Neural cell (in vitro differentiated cells): ENCODE results near the gene ELSPBP1. TPM values are rescaled to one million over a fixed set of nuclear protein-coding genes. Genes with fewer than 3 reads are reported as not detected.
"Not testable (repeated sequence)": the region's sequence is repeated elsewhere in the genome, so short reads cannot be mapped to it uniquely, and the experiment has no call there.

Source experiments
- H2AFZ ChIP-seq: fragments of 200-600, 300-800 bp; sonication (generic), shearing (Covaris generic); 2 replicates; pipeline ENCODE4 v1.6.0; 2014; ENCODE audit warnings: low read depth, mild to moderate bottlenecking, antibody characterized with exemption, low read length, moderate library complexity
- H3F3A ChIP-seq: fragments of 200-600 bp; shearing (Covaris generic); 2 replicates; pipeline ENCODE4 v1.6.1; 2016; ENCODE audit warnings: mild to moderate bottlenecking, moderate library complexity, mixed read lengths, antibody characterized with exemption, low read length; ENCODE audit not compliant: insufficient read depth, poor library complexity, severe bottlenecking
- H3K27ac ChIP-seq: fragments of 200-600, 300-800 bp; sonication (generic), shearing (Covaris generic); 2 replicates; pipeline ENCODE4 v1.5.1; 2014; ENCODE audit warnings: mild to moderate bottlenecking, low read length, moderate library complexity
- H3K27me3 ChIP-seq: fragments of 300-800, 200-600 bp; sonication (generic), shearing (Covaris generic); 2 replicates; pipeline ENCODE4 v1.6.0; 2014; ENCODE audit warnings: mild to moderate bottlenecking, low read depth, low read length, moderate library complexity; ENCODE audit not compliant: insufficient read depth
- H3K36me3 ChIP-seq: fragments of 300-800, 200-600 bp; sonication (generic), shearing (Covaris generic); 2 replicates; pipeline ENCODE4 v1.5.1; 2014; ENCODE audit warnings: mild to moderate bottlenecking, antibody characterized with exemption, low read length, moderate library complexity; ENCODE audit not compliant: insufficient read depth
- H3K4me2 ChIP-seq: fragments of 300-800, 200-600 bp; sonication (generic), shearing (Covaris generic); 2 replicates; pipeline ENCODE4 v1.6.0; 2014; ENCODE audit warnings: mild to moderate bottlenecking, low read length
- H3K4me3 ChIP-seq: fragments of 300-800, 200-600 bp; sonication (generic), shearing (Covaris generic); 2 replicates; pipeline ENCODE4 v1.5.1; 2014; ENCODE audit warnings: mild to moderate bottlenecking, low read length, moderate library complexity
- H3K79me2 ChIP-seq: fragments of 200-600 bp; shearing (Covaris generic); replicated peaks from 2 replicates; pipeline ENCODE4 v1.6.0; 2014; ENCODE audit warnings: mild to moderate bottlenecking, low read length, moderate library complexity; ENCODE audit not compliant: insufficient read depth
- H3K9ac ChIP-seq: fragments of 300-800, 200-600 bp; sonication (generic), shearing (Covaris generic); 2 replicates; pipeline ENCODE4 v1.6.1; 2016; ENCODE audit warnings: mild to moderate bottlenecking, low read length, mixed read lengths
- H3K9me2 ChIP-seq: fragments of 200-600 bp; shearing (Covaris generic); 2 replicates; pipeline ENCODE4 v1.6.1; 2016; ENCODE audit warnings: mild to moderate bottlenecking, low read length, mixed read lengths; ENCODE audit not compliant: insufficient read depth
- H3K9me3 ChIP-seq: fragments of 200-600, 300-800 bp; sonication (generic), shearing (Covaris generic); 2 replicates; pipeline ENCODE4 v1.6.1; 2016; ENCODE audit warnings: mild to moderate bottlenecking, mixed run types, low read length, moderate library complexity, mixed read lengths
- H4K20me1 ChIP-seq: fragments of 200-600 bp; shearing (Covaris generic); 2 replicates; pipeline ENCODE4 v1.6.1; 2016; ENCODE audit warnings: mild to moderate bottlenecking, mixed run types; ENCODE audit not compliant: insufficient read depth
- polyA minus RNA-seq: library from RNA; depleted of rRNA, polyadenylated mRNA; stranded (reverse); fragments of >200 nt; gene quantifications from 2 replicates; pipeline ENCODE4 v1.2.3, GENCODE V29; 2014
- polyA plus RNA-seq: library from polyadenylated mRNA; depleted of rRNA; stranded (reverse); fragments of >200 nt; gene quantifications from 2 replicates; pipeline ENCODE4 v1.2.3, GENCODE V29; 2014
- TF ChIP-seq, protein P1 (sequence below): IDR thresholded peaks from 2 replicates; pipeline ENCODE4 v1.6.1; 2012; ENCODE audit warnings: borderline replicate concordance
- TF ChIP-seq, protein P2 (sequence below): fragments of 450-650 bp; IDR thresholded peaks from 2 replicates; pipeline ENCODE4 v1.5.1; 2014; ENCODE audit warnings: antibody characterized with exemption, mild to moderate bottlenecking, moderate library complexity; ENCODE audit not compliant: poor library complexity, severe bottlenecking

The ELSPBP1 gene
- polyA plus RNA-seq: not detected in 2 replicates
- polyA minus RNA-seq: not detected in 2 replicates

DNA sequence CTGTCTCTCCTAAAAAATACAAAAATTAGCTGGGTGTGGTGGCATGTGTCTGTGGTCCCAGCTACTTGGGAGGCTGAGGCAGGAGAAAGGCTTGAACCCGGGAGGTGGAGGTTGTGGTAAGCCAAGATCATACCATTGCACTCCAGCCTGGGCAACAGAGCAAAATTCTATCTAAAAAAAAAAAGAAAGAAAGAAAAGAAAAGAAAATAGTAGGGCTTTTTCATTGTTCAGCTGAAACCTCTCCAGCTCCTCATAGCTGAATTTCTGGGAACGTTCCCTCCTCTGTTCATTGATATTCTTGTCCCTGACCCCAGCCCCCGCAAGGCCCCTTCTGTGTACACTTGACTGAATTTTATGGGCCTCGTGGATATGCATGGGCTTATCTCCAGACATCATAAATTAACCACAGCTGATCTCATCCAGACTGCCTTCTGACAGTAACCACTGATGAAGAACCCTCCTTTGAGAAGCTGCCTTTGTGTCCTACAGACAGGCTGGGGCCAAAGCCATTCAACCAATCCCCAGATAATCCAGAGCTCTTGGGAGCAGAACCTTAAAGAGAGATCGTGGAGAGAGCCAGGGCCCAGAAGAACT is at the start of gene ELSPBP1:
TSS of gene ELSPBP1 (plus strand) at position 424 of the 594 bp plus-strand sequence. CDS start 14,036 bp downstream, outside the sequence.
- no peak within 1 kb of the TSS for H2AFZ ChIP-seq
- H3K27me3 ChIP-seq: no peaks in the 10 kb centered on the region
- H3K27ac ChIP-seq: no peak within 1 kb of the TSS
- TF ChIP-seq, protein P1, sequence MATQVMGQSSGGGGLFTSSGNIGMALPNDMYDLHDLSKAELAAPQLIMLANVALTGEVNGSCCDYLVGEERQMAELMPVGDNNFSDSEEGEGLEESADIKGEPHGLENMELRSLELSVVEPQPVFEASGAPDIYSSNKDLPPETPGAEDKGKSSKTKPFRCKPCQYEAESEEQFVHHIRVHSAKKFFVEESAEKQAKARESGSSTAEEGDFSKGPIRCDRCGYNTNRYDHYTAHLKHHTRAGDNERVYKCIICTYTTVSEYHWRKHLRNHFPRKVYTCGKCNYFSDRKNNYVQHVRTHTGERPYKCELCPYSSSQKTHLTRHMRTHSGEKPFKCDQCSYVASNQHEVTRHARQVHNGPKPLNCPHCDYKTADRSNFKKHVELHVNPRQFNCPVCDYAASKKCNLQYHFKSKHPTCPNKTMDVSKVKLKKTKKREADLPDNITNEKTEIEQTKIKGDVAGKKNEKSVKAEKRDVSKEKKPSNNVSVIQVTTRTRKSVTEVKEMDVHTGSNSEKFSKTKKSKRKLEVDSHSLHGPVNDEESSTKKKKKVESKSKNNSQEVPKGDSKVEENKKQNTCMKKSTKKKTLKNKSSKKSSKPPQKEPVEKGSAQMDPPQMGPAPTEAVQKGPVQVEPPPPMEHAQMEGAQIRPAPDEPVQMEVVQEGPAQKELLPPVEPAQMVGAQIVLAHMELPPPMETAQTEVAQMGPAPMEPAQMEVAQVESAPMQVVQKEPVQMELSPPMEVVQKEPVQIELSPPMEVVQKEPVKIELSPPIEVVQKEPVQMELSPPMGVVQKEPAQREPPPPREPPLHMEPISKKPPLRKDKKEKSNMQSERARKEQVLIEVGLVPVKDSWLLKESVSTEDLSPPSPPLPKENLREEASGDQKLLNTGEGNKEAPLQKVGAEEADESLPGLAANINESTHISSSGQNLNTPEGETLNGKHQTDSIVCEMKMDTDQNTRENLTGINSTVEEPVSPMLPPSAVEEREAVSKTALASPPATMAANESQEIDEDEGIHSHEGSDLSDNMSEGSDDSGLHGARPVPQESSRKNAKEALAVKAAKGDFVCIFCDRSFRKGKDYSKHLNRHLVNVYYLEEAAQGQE: no peak
- TF ChIP-seq, protein P2, sequence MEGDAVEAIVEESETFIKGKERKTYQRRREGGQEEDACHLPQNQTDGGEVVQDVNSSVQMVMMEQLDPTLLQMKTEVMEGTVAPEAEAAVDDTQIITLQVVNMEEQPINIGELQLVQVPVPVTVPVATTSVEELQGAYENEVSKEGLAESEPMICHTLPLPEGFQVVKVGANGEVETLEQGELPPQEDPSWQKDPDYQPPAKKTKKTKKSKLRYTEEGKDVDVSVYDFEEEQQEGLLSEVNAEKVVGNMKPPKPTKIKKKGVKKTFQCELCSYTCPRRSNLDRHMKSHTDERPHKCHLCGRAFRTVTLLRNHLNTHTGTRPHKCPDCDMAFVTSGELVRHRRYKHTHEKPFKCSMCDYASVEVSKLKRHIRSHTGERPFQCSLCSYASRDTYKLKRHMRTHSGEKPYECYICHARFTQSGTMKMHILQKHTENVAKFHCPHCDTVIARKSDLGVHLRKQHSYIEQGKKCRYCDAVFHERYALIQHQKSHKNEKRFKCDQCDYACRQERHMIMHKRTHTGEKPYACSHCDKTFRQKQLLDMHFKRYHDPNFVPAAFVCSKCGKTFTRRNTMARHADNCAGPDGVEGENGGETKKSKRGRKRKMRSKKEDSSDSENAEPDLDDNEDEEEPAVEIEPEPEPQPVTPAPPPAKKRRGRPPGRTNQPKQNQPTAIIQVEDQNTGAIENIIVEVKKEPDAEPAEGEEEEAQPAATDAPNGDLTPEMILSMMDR: no peak
- no peaks in the 10 kb centered on the region for H3K79me2 ChIP-seq
- H3K4me3 ChIP-seq: no peak within 1 kb of the TSS
- H4K20me1 ChIP-seq: no peaks in the 10 kb centered on the region
- no peaks in the 10 kb centered on the region for H3K9me3 ChIP-seq
- H3F3A ChIP-seq: no peaks in the 10 kb centered on the region
- H3K4me2 ChIP-seq: no peak within 1 kb of the TSS
- no peak within 1 kb of the TSS for H3K9ac ChIP-seq
- H3K36me3 ChIP-seq: no peaks in the 10 kb centered on the region
- no peaks in the 10 kb centered on the region for H3K9me2 ChIP-seq

DNA sequence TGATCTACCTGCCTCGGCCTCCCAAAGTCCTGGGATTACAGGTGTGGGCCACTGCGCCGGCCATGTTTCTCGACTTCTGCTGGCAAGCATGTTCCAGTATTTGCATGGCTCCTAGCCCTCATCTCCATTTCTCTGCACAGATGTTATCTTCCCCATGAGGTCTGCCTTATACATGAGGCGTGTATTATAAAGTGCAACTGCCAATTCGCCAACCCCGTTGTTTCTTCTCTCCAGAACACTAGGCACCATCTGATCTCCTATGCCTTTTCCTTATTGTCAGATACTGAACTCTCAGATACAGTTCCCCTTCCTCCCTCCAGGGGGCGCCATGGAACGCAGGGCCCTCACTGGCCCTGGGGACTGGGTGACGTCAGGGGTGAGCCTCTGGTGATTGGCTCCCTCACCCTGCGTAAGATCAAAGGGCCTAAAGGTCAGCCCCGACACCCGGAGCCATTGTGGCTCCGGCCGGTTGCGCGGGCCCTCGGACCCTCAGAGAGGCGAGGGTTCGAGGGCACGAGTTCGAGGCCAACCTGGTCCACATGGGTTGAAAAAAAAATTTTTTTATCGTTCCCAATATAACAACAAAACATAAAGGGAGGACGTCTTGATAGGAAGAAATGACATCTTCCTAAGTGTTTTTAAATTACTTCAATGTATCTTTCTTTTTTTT is 44.4 kb upstream of the ELSPBP1 start:
- not testable (repeated sequence) for H3K9ac ChIP-seq, H3K4me3 ChIP-seq, H3K27ac ChIP-seq, H3K27me3 ChIP-seq, H2AFZ ChIP-seq, H3F3A ChIP-seq, H3K9me2 ChIP-seq, H3K36me3 ChIP-seq, H3K4me2 ChIP-seq, H4K20me1 ChIP-seq, H3K9me3 ChIP-seq, H3K79me2 ChIP-seq

DNA sequence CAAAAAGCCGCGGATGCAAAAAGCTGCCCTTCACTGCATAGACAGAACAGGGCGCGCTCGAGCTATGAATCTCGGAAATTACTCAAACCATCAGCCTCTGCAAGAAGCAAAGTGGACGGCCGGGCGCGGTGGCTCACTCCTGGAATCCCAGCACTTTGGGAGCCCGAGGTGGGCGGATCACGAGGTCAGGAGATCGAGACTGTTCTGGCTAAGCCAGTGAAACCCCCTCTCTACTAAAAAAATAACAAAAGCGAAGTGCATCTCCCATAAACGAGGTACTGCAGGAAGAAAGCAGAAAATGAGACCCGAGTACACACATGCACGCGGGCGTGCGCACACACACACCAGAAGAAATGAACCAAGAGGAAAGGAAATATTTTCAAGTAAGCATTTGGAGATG is 42.3 kb upstream of the ELSPBP1 start:
- H3K9me3 ChIP-seq, H3K36me3 ChIP-seq, H3F3A ChIP-seq, H2AFZ ChIP-seq, H3K79me2 ChIP-seq, H3K9me2 ChIP-seq, H3K4me2 ChIP-seq, H3K4me3 ChIP-seq, H3K27ac ChIP-seq, H3K27me3 ChIP-seq, H3K9ac ChIP-seq, H4K20me1 ChIP-seq: not testable (repeated sequence)

DNA sequence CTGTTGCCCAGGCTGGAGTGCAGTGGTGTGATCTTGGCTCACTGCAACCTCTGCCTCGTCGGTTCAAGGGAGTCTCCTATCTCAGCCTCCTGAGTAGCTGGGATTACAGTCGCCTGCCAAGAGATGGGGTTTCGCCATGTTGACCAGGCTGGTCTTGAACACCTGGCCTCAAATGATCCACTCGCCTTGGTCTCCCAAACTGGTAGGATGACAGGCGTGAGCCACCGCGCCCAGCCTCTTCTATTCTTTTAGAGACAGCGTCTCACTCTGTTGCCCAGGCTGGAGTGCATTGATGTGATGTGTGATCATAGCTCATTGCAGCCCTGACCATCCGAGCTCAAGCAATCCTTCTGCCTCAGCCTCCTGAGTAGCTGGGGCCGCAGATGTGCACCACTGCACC is 38.5 kb upstream of the ELSPBP1 start:
- H2AFZ ChIP-seq, H3F3A ChIP-seq, H3K9ac ChIP-seq, H3K27ac ChIP-seq, H3K9me3 ChIP-seq, H3K9me2 ChIP-seq, H4K20me1 ChIP-seq, H3K4me3 ChIP-seq, H3K36me3 ChIP-seq, H3K27me3 ChIP-seq, H3K4me2 ChIP-seq, H3K79me2 ChIP-seq: not testable (repeated sequence)
